ENCODE data around the gene PSIP1. TPM values are rescaled to one million over a fixed set of nuclear protein-coding genes. Genes with fewer than 3 reads are reported as not detected.

The PSIP1 gene
- total RNA-seq, 4 donors from 2014 or later = 11.7 to 21.3 (median 12.5) TPM

GRCh38 chr9:15521254-15521653 lies 10.5 kb upstream of the PSIP1 start:
- in situ Hi-C loops (cut with MboI; ENCODE audit: low sequenced_read_pairs in 4 of 4) = no loop called here
- Histone ChIP-seq H3K27me3 (no peaks in the 10 kb centered on the region), H3K4me1 (no peaks in the 10 kb centered on the region), H3K36me3 (no peaks in the 10 kb centered on the region), H3K27ac (no peak overlapping the region), H3K4me3 (no peak overlapping the region), H3K9me3 (no peaks in the 10 kb centered on the region)
- no peak for ATAC-seq
- intact Hi-C loops (cut with DNase I; ENCODE audit: low total_unique reads) = no loop called here
- no peak for TF ChIP-seq CTCF (IDR thresholded peaks at IDR 0.05 in 4 of 5, conservative IDR thresholded peaks at IDR 0.05 in 1 of 5)
- DNase-seq = no peak

GRCh38 chr9:15519831-15520230 lies 9.1 kb upstream of the PSIP1 start:
- TF ChIP-seq CTCF (IDR thresholded peaks at IDR 0.05 in 4 of 5, conservative IDR thresholded peaks at IDR 0.05 in 1 of 5) (no peak), POLR2A (IDR thresholded peaks at IDR 0.05) (no peak)
- intact Hi-C loops (cut with DNase I; ENCODE audit: low total_unique reads) = no loop called here
- DNase-seq (no peak), ATAC-seq (no peak)
- no peak overlapping the region for H3K27ac ChIP-seq
- H3K27me3 ChIP-seq = no peaks in the 10 kb centered on the region
- no peak overlapping the region for H3K4me3 ChIP-seq
- no peaks in the 10 kb centered on the region for H3K36me3 ChIP-seq
- no peaks in the 10 kb centered on the region for H3K4me1 ChIP-seq
- H3K9me3 ChIP-seq = no peaks in the 10 kb centered on the region
- in situ Hi-C loops (cut with MboI; ENCODE audit: low sequenced_read_pairs in 4 of 4) = no loop called here

- intact Hi-C loops (cut with DNase I; ENCODE audit: low total_unique reads) = loop anchor here (5.0 kb wide), 1 partner anchor 206 kb away; the partner anchor contains the start of gene TTC39B
- in situ Hi-C loops (cut with MboI; ENCODE audit: low sequenced_read_pairs in 4 of 4) = no loop called here
- Histone ChIP-seq H3K4me1 (peaks cover 5 to 18% of the 10 kb centered on the region in 2 donors), H3K27me3 (no peaks in the 10 kb centered on the region), H3K27ac (no peak overlapping the region), H3K36me3 (no peaks in the 10 kb centered on the region), H3K9me3 (no peaks in the 10 kb centered on the region), H3K4me3 (no peak overlapping the region)
- ATAC-seq (no peak), DNase-seq (no peak)
- no peak for TF ChIP-seq CTCF (IDR thresholded peaks at IDR 0.05 in 4 of 5, conservative IDR thresholded peaks at IDR 0.05 in 1 of 5)
Observed at GRCh38 chr9:15513335-15513734, 2.6 kb upstream of the PSIP1 start.

- ATAC-seq = no peak
- no peak overlapping the region for H3K4me3 ChIP-seq
- H3K27ac ChIP-seq = no peak overlapping the region
- in situ Hi-C loops (cut with MboI; ENCODE audit: low sequenced_read_pairs in 4 of 4) = no loop called here
- TF ChIP-seq POLR2A (IDR thresholded peaks at IDR 0.05) = no peak
- no peak for TF ChIP-seq CTCF (IDR thresholded peaks at IDR 0.05 in 4 of 5, conservative IDR thresholded peaks at IDR 0.05 in 1 of 5)
- H3K4me1 ChIP-seq = peaks cover 5 to 18% of the 10 kb centered on the region in 2 donors
- H3K27me3 ChIP-seq = no peaks in the 10 kb centered on the region
- DNase-seq = no peak
- H3K36me3 ChIP-seq = no peaks in the 10 kb centered on the region
- intact Hi-C loops (cut with DNase I; ENCODE audit: low total_unique reads) = loop anchor here (5.0 kb wide), 1 partner anchor 206 kb away; the partner anchor contains the start of gene TTC39B
- H3K9me3 ChIP-seq = no peaks in the 10 kb centered on the region
Observed at GRCh38 chr9:15512889-15513288, 2.1 kb upstream of the PSIP1 start.

GRCh38 chr9:15512204-15512603 lies 1.4 kb upstream of the PSIP1 start:
- intact Hi-C loops (cut with DNase I; ENCODE audit: low total_unique reads) = loop anchor here (5.0 kb wide), 1 partner anchor 205 kb away; the partner anchor contains the start of gene TTC39B
- Histone ChIP-seq H3K27ac (no peak overlapping the region), H3K4me3 (no peak overlapping the region), H3K27me3 (no peaks in the 10 kb centered on the region), H3K36me3 (no peaks in the 10 kb centered on the region), H3K9me3 (no peaks in the 10 kb centered on the region), H3K4me1 (peaks cover 5 to 18% of the 10 kb centered on the region in 2 donors)
- no peak for TF ChIP-seq CTCF (IDR thresholded peaks at IDR 0.05 in 4 of 5, conservative IDR thresholded peaks at IDR 0.05 in 1 of 5)
- ATAC-seq = no peak
- in situ Hi-C loops (cut with MboI; ENCODE audit: low sequenced_read_pairs in 4 of 4) = no loop called here
- DNase-seq = no peak

Measured in gastrocnemius medialis (tissue), 4 donors.